HL-60 (cell line): Measurements from ENCODE around the gene MAPK12.

Experiments used
- DNase-seq, 2 experiments: peaks; one replicate each; pipeline ENCODE4 v3.0.0-alpha.2; 2010 to 2020; ENCODE audit warnings: low read depth in 1 of 2, low spot score in 1 of 2
- H3K27ac ChIP-seq: fragments of 250-450 bp; sonication (Bioruptor Pico); replicated peaks from 2 replicates; pipeline ENCODE4 v1.5.1; 2020; ENCODE audit warnings: mild to moderate bottlenecking, moderate library complexity
- H3K27me3 ChIP-seq: fragments of 250-450 bp; sonication (Bioruptor Pico); 2 replicates; pipeline ENCODE4 v1.5.1; 2021; ENCODE audit warnings: mild to moderate bottlenecking, moderate library complexity; ENCODE audit not compliant: insufficient read depth, poor library complexity, severe bottlenecking
- H3K4me3 ChIP-seq: replicated peaks from 2 replicates; pipeline ENCODE4 v1.5.1; 2011; ENCODE audit warnings: mild to moderate bottlenecking, control low read depth, low read length; ENCODE audit not compliant: insufficient read depth
- GABPA ChIP-seq: IDR thresholded peaks from 2 replicates; pipeline ENCODE4 v1.6.1; 2012; ENCODE audit warnings: low read depth
- POLR2AphosphoS5 ChIP-seq: IDR thresholded peaks from 2 replicates; pipeline ENCODE4 v1.6.1; 2012; ENCODE audit warnings: low read depth
- SPI1 ChIP-seq: IDR thresholded peaks from 2 replicates; pipeline ENCODE4 v1.6.1; 2012; ENCODE audit warnings: low read depth, mild to moderate bottlenecking, borderline replicate concordance
- TF ChIP-seq, protein P1 (sequence below): IDR thresholded peaks from one replicate; pipeline ENCODE4 v1.5.1; 2011; ENCODE audit warnings: low read length, control low read depth, inconsistent platforms; ENCODE audit not compliant: insufficient read depth
- TF ChIP-seq, protein P2 (sequence below): IDR thresholded peaks from 2 replicates; pipeline ENCODE4 v1.6.1; 2012; ENCODE audit warnings: low read depth; ENCODE audit not compliant: insufficient replicate concordance

The MAPK12 gene

GRCh38 chr22:50208939-50209892 is 52.3 kb downstream of the MAPK12 start:
- no peak overlapping the region for H3K27ac ChIP-seq
- no peaks in the 10 kb centered on the region for H3K27me3 ChIP-seq
- H3K4me3 ChIP-seq: no peak overlapping the region
- TF ChIP-seq, protein P1, sequence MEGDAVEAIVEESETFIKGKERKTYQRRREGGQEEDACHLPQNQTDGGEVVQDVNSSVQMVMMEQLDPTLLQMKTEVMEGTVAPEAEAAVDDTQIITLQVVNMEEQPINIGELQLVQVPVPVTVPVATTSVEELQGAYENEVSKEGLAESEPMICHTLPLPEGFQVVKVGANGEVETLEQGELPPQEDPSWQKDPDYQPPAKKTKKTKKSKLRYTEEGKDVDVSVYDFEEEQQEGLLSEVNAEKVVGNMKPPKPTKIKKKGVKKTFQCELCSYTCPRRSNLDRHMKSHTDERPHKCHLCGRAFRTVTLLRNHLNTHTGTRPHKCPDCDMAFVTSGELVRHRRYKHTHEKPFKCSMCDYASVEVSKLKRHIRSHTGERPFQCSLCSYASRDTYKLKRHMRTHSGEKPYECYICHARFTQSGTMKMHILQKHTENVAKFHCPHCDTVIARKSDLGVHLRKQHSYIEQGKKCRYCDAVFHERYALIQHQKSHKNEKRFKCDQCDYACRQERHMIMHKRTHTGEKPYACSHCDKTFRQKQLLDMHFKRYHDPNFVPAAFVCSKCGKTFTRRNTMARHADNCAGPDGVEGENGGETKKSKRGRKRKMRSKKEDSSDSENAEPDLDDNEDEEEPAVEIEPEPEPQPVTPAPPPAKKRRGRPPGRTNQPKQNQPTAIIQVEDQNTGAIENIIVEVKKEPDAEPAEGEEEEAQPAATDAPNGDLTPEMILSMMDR: no peak
- TF ChIP-seq, protein P2, sequence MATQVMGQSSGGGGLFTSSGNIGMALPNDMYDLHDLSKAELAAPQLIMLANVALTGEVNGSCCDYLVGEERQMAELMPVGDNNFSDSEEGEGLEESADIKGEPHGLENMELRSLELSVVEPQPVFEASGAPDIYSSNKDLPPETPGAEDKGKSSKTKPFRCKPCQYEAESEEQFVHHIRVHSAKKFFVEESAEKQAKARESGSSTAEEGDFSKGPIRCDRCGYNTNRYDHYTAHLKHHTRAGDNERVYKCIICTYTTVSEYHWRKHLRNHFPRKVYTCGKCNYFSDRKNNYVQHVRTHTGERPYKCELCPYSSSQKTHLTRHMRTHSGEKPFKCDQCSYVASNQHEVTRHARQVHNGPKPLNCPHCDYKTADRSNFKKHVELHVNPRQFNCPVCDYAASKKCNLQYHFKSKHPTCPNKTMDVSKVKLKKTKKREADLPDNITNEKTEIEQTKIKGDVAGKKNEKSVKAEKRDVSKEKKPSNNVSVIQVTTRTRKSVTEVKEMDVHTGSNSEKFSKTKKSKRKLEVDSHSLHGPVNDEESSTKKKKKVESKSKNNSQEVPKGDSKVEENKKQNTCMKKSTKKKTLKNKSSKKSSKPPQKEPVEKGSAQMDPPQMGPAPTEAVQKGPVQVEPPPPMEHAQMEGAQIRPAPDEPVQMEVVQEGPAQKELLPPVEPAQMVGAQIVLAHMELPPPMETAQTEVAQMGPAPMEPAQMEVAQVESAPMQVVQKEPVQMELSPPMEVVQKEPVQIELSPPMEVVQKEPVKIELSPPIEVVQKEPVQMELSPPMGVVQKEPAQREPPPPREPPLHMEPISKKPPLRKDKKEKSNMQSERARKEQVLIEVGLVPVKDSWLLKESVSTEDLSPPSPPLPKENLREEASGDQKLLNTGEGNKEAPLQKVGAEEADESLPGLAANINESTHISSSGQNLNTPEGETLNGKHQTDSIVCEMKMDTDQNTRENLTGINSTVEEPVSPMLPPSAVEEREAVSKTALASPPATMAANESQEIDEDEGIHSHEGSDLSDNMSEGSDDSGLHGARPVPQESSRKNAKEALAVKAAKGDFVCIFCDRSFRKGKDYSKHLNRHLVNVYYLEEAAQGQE: no peak
- no peak for TF ChIP-seq SPI1
- TF ChIP-seq POLR2AphosphoS5: no peak; the same call in 1 of the 2 replicates
- TF ChIP-seq GABPA: no peak
- DNase-seq: no peak

- Histone ChIP-seq H3K27ac (no peak overlapping the region), H3K27me3 (no peaks in the 10 kb centered on the region), H3K4me3 (no peak overlapping the region)
- no peak for DNase-seq
- TF ChIP-seq POLR2AphosphoS5 (peak; percentile 21; the same call in 1 of the 2 replicates), SPI1 (no peak)
Measured at GRCh38 chr22:50208430-50208938, 53.0 kb downstream of the MAPK12 start.

- DNase-seq: no peak
- Histone ChIP-seq H3K27me3 (no peaks in the 10 kb centered on the region), H3K27ac (peak overlapping the region; percentile 16; the same call in 1 of the 2 replicates), H3K4me3 (no peak overlapping the region)
- TF ChIP-seq SPI1 (no peak), GABPA (no peak), POLR2AphosphoS5 (no peak)
- TF ChIP-seq, protein P1: no peak
- TF ChIP-seq, protein P2: no peak
Measured at GRCh38 chr22:50207383-50208140, 53.9 kb downstream of the MAPK12 start.

GRCh38 chr22:50206599-50206998 is 54.9 kb downstream of the MAPK12 start:
- no peak for TF ChIP-seq POLR2AphosphoS5
- no peak for TF ChIP-seq GABPA
- TF ChIP-seq SPI1: no peak
- TF ChIP-seq, protein P2: no peak
- TF ChIP-seq, protein P1: no peak
- H3K27me3 ChIP-seq: no peaks in the 10 kb centered on the region
- no peak overlapping the region for H3K4me3 ChIP-seq
- no peak overlapping the region for H3K27ac ChIP-seq
- no peak for DNase-seq
